Measurements from ENCODE around the gene RGS16. TPM values are rescaled to one million over a fixed set of nuclear protein-coding genes. Genes with fewer than 3 reads are reported as not detected.

Gene RGS16
- total RNA-seq, 1 experiment from 2014 or later, result 6.5 TPM

GRCh38 chr1:182621906-182622305 is 17.7 kb upstream of the RGS16 start:
- H3K27me3 ChIP-seq (ENCODE audit: insufficient read depth, low read length), result no peaks in the 10 kb centered on the region
- H3K9ac ChIP-seq (ENCODE audit: low read length), result no peak overlapping the region
- DNase-seq (ENCODE audit: low read depth, low spot score), result no peak
- TF ChIP-seq YY1 (IDR thresholded peaks at IDR 0.05; ENCODE audit: extremely low read depth, insufficient replicate concordance, low read depth, low read length) (no peak), TCF7L2 (IDR thresholded peaks at IDR 0.05; ENCODE audit: borderline replicate concordance, extremely low read depth, insufficient read depth, insufficient read length) (no peak), SP1 (IDR thresholded peaks at IDR 0.05; ENCODE audit: low read depth) (no peak), SIN3A (IDR thresholded peaks at IDR 0.05; ENCODE audit: low read depth) (no peak), REST (IDR thresholded peaks at IDR 0.05; ENCODE audit: low read depth) (no peak), ELF1 (IDR thresholded peaks at IDR 0.05; ENCODE audit: borderline replicate concordance, low read depth) (no peak), POLR2AphosphoS5 (IDR thresholded peaks at IDR 0.05; ENCODE audit: low read depth, low read length) (no peak), JUND (IDR thresholded peaks at IDR 0.05) (no peak), ZBTB33 (IDR thresholded peaks at IDR 0.05; ENCODE audit: extremely low read depth, insufficient replicate concordance, low read length) (no peak), MAX (IDR thresholded peaks at IDR 0.05) (no peak), EZH2phosphoT487 (IDR thresholded peaks at IDR 0.05; ENCODE audit: borderline replicate concordance) (no peak), POLR2A (IDR thresholded peaks at IDR 0.05; ENCODE audit: borderline replicate concordance, extremely low read depth, insufficient read depth, insufficient read length) (no peak), CEBPB (IDR thresholded peaks at IDR 0.05; ENCODE audit: low read depth) (no peak), FOSL1 (IDR thresholded peaks at IDR 0.05; ENCODE audit: low read depth) (no peak), ZFX (IDR thresholded peaks at IDR 0.05) (no peak), EGR1 (IDR thresholded peaks at IDR 0.05; ENCODE audit: low read depth) (no peak)
- ChIA-PET POLR2A (no interaction called here), RAD21 (ENCODE audit: low non-redundant PET in 1 of 2, low total read pairs in 2 of 2, uncharacterized antibody in 2 of 2, unreplicated experiment in 2 of 2) (no interaction called here), CTCF (no interaction called here)
- H4K20me1 ChIP-seq (ENCODE audit: insufficient read depth), result no peaks in the 10 kb centered on the region
- H3K79me2 ChIP-seq (ENCODE audit: insufficient read depth, low read length), result no peaks in the 10 kb centered on the region
- intact Hi-C loops (cut with micrococcal nuclease), result no loop called here
- H2AFZ ChIP-seq (ENCODE audit: low read depth, low read length, poor library complexity, severe bottlenecking), result no peak overlapping the region
- no peak for ATAC-seq
- H3K36me3 ChIP-seq (ENCODE audit: control insufficient read depth in 1 of 2, insufficient read depth in 2 of 2, low read length in 2 of 2), result no peaks in the 10 kb centered on the region
- no peaks in the 10 kb centered on the region; a peak in 1 of 4 replicates for H3K9me3 ChIP-seq (ENCODE audit: control insufficient read depth in 1 of 2, insufficient read depth in 1 of 2, low read depth in 1 of 2, low read length in 2 of 2)
- peaks cover 20 to 22% of the 10 kb centered on the region in 2 experiments for H3K4me1 ChIP-seq (ENCODE audit: control insufficient read depth in 1 of 2, insufficient read depth in 2 of 2, low read length in 2 of 2)
- no peak overlapping the region for H3K27ac ChIP-seq (ENCODE audit: low read depth, low read length)
- H3K4me2 ChIP-seq (ENCODE audit: low read length), result no peak overlapping the region
- H3K4me3 ChIP-seq (replicated peaks in 1 of 2; ENCODE audit: low read depth in 1 of 2, low read length in 2 of 2), result no peak overlapping the region
- no TSS peak for BruUV-seq (replicated peaks)
- no peaks in the 10 kb centered on the region for H3K9me2 ChIP-seq (ENCODE audit: insufficient read depth)

All from HCT116 (cell line).